GM21717 (cell line): ENCODE data around the gene FAM151B.
"Not testable (repeated sequence)": the region's sequence is repeated elsewhere in the genome, so short reads cannot be mapped to it uniquely, and the experiment has no call there.

ENCODE experiments used
- ATAC-seq: cut with Tn5 transposase; IDR thresholded peaks from one replicate; pipeline ENCODE4 v1.9.1; 2021; ENCODE audit warnings: mild to moderate bottlenecking, moderate library complexity; ENCODE audit not compliant: unreplicated experiment

Gene FAM151B, protein sequence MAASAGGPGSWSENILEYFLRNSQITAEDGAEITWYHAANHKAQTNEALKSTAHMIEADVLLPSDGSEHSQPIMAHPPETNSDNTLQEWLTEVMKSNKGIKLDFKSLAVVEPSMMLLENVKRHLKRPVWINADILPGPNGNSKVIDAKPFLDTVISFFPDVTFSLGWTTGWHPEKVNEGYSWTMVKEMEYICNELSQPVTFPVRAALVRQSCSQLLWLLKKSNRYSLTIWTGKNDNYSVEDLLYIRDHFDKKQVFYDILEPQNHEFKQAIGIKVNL

DNA sequence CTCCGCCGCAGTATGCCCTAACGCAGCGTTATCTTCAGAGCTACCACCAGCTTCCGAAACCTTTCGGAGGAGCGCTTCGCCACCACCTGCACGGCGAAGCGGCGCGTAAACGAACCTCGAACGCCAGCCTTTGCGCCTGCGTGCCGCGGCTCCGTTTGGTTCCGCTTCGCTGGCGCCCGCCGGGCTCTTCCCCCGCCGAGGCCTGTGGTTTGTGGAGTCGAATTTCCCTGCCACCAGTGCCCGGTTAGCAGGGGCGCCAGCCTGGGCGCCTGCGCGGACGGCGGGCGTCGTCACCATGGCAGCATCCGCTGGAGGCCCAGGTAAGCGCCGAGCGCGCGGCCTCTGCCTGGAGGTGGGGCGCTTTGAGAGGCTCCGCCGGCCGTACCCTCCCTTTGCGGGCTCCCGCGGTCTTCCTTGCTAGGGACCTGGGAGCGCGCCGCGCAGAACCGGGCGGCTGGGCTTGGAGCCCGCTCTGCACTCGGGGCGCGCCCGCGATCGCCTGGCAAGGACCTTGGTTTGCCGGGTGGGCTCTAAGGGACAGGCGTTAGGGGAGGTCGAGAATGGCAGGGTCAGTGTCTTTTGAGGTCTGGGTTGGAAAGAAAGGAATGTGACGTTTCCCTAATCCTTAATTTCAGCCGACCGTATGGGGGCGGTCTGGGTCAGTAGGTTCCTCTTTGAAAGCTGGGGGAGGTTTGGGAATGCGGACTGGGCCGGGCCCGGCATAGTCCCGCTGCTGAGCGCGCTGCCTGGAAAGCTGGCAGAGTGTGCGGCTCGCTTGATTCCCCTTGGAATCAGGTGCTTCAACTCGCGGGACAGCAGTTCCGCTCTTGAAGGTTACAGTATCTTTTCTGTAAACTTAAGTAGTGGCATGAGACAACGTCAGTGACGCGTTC lies at the start of gene FAM151B:
Gene FAM151B (plus strand): TSS at position 272 of the 893 bp plus-strand sequence. CDS start 24 bp downstream, at position 296.
- peak; percentile 91 for ATAC-seq

- ATAC-seq: no peak
These were observed 49.2 kb upstream of the FAM151B start for GRCh38 chr5:80438739-80439138.

GRCh38 chr5:80439213-80439612 lies 48.7 kb upstream of the FAM151B start:
- no peak for ATAC-seq

- no peak for ATAC-seq
These were observed 45.2 kb upstream of the FAM151B start for GRCh38 chr5:80442742-80443141.

GRCh38 chr5:80453366-80453765 lies 34.5 kb upstream of the FAM151B start:
- no peak for ATAC-seq

DNA sequence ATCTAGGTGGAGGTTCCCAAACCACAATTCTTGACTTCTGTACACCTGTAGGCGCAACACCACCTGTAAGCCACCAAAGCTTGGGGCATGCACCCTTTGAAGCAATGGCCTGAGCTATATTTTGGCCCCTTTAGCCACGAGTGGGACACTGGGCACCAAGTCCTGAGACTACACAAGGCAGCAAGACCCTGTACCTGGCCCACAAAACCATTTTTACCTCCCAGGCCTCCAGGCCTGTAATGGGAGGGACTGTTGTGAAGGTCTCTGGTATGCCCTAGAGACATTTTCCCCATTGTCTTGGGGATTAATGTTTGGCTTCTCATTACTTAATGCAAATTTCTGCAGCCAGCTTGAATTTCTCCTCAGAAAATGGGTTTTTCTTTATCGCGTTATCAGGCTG lies 24.6 kb upstream of the FAM151B start:
- no peak for ATAC-seq

DNA sequence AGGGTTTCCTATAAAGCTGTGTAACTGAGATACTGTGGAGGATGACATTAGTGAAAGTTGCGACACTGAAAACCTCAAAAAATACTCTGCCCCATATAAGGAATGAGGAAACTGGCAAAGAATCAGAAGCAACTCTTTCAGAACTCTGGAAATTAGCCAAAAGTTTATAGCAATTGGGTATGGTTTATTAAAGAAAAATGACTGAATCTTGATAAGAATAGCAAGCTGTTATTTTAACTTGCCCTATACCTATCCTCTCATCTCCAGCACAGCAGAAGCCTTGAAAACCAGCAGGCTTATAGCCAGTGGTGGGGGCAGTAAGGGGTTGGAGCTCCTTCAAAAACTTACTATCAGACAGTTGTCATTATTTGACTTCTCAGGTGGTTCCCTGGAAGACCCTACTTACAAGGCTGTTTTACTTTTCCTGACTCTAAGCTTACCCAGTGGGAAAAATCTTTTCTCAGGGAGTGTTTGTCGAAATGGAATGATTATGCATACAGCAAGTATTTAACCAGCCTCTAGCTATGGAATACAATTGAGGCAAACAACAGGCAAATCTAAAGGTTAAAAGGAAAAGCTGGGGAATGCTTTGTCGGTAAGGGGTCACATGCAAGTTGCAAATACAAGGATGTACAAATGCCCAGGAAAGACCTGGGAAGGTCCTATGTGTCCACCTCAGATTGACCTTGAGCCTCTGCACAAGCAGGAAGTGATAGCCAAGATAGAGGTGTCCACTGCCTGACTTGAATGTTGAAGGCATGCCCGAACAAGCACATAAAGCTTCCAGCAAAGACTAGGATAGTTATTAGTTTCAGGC lies 21.0 kb upstream of the FAM151B start:
- no peak for ATAC-seq

DNA sequence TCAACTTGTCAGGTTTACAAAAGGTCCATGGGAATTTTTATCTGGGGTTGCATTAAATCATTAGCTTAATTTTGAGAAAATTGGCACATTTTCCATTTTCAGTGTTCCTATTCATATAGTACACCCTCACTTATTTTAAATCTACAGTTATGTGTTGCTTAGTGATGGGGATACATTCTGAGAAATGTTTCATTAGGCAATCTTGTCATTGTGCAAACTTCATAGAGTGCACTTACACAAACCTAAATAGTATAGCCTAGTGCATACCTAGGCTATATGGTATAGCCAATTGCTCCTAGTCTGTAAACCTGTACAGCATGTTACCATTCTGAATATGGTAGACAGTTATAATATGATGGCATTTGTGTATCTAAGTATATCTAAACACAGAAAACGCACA lies 19.8 kb upstream of the FAM151B start:
- no peak for ATAC-seq

GRCh38 chr5:80470631-80471030 lies 17.3 kb upstream of the FAM151B start:
- not testable (repeated sequence) for ATAC-seq

DNA sequence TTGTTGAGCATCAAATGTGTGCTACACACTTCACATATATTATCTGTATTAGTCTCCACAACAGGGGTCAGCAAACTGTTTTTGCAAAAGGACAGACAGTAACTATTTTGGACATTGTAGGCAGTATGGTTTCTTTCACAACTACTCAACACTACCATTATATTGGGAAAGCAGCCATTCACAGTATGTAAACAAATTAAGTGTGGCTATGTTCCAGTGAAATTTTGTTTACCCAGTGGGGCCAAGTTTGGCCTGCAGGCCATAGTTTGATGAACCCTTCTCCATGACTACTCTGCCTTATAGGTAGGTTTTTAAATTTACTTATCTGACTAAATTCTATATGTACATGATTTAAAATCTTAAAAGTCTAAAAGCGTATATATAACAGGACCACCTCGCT lies 13.0 kb upstream of the FAM151B start:
- ATAC-seq: no peak

- no peak for ATAC-seq
These were observed 8.2 kb upstream of the FAM151B start for GRCh38 chr5:80479713-80480112.

GRCh38 chr5:80480354-80480753 lies 7.5 kb upstream of the FAM151B start:
- no peak for ATAC-seq

DNA sequence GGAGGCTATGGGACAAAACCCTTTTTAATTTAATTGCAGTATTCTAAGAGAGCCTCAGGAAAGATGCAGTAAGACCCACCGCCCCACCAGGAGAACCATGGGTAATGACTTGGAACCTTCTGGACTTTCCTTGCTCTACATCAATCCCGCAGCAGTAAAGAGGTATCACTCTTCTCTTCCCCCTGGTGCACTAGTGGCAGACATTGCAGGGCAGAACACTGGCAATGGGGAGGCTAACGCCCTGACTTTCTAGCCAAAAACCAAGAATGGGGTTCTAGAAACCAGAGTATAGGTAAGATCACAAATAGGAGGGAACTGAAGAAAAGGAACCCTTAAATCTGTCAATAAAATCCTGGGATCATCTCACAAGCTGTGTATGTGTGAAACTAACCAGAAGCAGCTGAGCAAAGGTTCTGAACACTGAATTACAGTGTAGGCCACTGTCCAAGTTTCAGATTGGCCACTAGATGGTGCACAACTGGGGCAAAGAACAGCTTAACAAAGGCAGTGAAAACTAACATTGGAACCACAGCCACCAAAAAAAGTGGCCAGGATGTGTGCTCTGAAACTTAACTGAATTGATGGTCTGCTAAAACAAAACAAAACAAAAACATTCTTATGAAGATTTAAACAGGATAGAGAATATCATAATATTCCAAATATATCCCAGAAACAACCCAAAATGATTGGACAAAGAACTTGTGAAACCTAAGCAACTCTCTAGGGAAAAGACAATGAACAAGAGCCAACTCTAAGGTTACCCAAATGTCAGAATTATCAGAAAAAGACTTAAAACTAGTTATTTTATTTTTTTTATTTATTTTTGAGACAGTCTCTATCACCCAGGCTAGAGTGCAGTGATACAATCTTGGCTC lies 6.6 kb upstream of the FAM151B start:
- peak; percentile 53 for ATAC-seq

DNA sequence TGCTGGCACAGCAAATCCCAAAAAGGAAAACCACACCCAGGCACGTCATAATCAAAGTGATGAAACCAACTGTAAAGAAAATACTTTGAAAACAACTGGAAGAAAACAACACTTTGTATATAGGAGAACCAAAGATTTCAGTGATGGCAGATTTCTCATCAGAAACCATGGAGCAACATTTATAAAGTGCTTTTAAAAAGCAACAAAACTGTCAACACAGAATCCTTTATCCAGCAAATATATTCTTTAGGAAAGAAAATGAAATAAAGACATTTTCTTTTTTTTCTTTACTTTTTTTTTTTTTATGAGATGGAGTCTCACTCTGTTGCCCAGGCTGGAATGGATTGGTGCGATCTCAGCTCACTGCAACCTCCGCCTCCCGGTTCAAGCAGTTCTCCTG lies 5.3 kb upstream of the FAM151B start:
- ATAC-seq: no peak

DNA sequence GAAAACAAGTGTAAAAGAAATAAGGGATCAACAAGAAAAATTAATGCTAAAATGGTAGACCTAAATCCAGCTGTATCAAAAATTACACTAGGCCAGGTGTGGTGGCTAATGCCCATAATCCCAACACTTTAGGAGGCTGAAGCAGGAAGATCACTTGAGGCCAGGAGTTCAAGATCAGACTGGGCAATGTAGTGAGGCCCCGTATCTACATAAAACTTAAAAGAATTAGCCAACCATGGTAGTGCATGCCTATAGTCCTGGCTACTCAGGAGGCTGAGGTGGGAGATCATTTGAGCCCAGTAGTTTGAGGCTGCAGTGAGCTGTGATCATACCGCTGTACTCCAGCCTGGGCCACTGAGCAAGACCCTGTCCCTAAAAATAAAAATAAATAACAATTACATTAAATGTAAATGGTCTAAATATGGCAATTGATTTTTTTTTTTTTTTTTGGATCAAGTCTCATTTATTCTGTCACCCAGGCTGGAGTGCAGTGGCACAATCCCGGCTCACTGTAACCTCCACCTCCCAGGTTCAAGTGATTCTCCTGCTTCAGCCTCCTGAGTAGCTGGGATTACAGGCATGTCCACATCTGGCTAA lies 4.2 kb upstream of the FAM151B start:
- ATAC-seq: no peak

GRCh38 chr5:80487444-80487828 lies 464 bp upstream of the FAM151B start:
- no peak for ATAC-seq

- no peak for ATAC-seq
These were observed 3.4 kb downstream of the FAM151B start for GRCh38 chr5:80491296-80491695.

DNA sequence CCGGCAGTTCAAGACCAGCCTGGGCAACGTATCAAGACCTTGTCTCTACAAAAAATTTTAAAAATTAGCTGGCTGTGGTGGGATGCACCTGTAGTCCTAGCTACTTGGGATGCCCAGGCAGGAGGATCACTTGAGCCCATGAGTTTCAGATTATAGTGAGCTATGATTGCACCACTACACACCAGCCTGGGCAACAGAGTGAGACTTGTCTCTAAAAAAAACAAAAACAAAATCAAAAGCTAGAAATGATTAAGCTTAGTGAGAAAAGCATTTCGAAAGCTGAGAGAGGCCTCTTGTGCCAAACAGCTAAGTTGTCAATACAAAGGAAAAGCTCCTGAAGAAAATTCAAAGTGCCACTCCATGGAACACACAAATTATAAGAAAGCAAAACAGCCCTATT lies 4.8 kb downstream of the FAM151B start:
- no peak for ATAC-seq

DNA sequence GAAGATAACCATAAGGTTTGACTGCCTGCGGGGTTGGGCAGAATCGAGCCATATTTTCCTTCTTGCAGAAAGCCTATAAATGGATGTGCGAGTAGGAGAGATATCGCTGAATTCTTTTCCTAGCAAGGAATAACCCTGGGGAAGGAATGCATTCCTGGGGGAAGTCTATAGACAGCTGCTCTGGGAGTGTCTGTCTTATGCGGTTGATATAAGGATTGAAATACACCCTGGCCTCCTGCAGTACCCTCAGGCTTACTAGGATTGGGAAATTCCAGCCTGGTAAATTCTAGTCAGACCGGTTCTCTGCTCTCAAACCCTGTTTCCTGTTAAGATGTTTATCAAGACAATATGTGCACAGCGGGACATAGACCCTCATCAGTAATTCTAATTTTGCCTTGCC lies 5.5 kb downstream of the FAM151B start:
- ATAC-seq: not testable (repeated sequence)

DNA sequence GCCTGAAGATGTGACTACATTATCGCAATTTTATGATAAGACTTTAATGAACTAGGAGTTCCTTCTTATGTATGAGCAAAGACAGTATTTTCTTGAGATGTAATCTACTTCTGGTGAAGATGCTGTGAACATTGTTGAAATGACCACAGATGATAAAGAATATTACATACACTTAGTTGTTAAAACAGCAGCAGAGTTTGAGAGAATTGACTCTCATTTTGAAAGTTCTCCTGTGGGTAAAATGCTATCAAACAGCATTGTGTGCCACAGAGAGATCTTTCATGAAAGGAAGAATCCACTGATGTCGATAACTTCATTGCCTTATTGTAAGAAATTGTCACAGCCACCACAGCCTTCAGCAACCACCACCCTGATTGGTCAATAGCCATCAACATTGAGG lies 8.0 kb downstream of the FAM151B start:
- ATAC-seq: no peak
